ENCODE data around the gene ORAI3.

DNA sequence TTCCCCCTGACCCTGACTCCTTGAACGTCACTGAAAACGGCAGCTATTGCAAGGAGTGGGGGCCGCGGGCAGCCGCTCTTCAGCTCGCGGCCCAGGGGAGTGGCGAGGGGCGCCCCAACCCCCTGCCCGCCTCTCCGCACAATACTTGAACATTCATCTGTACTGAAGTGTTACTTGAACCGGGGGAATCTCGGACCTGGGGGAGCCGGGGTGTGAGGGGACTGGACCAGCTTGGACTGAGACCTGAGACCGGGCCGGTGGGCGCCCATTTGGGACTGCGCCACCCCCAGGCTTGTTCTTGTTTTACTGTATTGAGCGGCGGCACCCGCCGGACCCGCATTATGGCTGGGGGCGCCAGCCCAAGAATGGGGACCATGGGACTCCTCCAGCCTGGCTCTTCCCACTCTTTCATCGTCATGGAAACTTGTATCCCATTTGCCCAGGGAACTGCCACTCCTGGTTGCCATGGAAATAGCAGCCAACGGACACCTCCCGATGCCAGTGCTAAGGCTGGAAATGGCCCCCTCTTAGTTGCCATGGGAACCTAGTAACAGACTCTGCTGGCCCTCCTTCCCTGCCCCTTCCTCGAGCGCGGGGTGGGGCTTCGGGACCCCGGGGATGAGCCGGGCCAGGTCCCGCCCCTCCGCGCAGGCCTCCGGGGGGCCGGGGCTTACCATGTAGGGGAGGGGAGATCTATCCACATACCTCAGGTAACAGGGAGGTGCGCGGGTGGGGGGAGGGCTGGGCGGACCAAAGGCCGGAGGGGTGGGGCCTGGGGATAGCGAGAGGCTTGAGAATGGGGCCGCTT lies 805 bp upstream of the ORAI3 start:
- no peak for TF ChIP-seq EZH2phosphoT487 (IDR thresholded peaks at IDR 0.05; ENCODE audit: insufficient read depth, low read depth)
- TF ChIP-seq EZH2 (IDR thresholded peaks at IDR 0.05; ENCODE audit: insufficient read depth, poor library complexity, severe bottlenecking), result no peak

Data from GM23248 (cell line).